Body of pancreas (tissue), 4 donors: ENCODE results near the gene ZNF469. TPM values are rescaled to one million over a fixed set of nuclear protein-coding genes. Genes with fewer than 3 reads are reported as not detected.

Source experiments
- ATAC-seq: fragments of 150-250 bp; one replicate; pipeline ENCODE4 v1.9.1; 2016
- DNase-seq, 4 donors: peaks; one replicate each; pipeline ENCODE4 v3.0.0-alpha.2; 2019
- H3K27ac ChIP-seq, 4 donors: fragments of 200-600 bp; sonication (generic); 1 replicate in 3 of 4; 2 replicates in 1 of 4; pipeline versions ENCODE4 v1.5.1 to v1.6.1; 2016 to 2019; ENCODE audit warnings: mild to moderate bottlenecking in 1 of 4, mixed read lengths in 1 of 4, moderate library complexity in 1 of 4
- H3K27me3 ChIP-seq, 2 donors: fragments of 200-600 bp; sonication (generic); one replicate each; pipeline ENCODE4 v1.6.0; 2016; ENCODE audit warnings: mild to moderate bottlenecking in 1 of 2
- H3K36me3 ChIP-seq, 2 donors: fragments of 200-600 bp; sonication (generic); replicated peaks in 1 of 2; 2 replicates each; pipeline ENCODE4 v1.5.1; 2016; ENCODE audit warnings: low read depth in 2 of 2; ENCODE audit not compliant: insufficient read depth in 1 of 2
- H3K4me1 ChIP-seq: fragments of 200-600 bp; sonication (generic); one replicate; pipeline ENCODE4 v1.6.0; 2016
- H3K4me3 ChIP-seq, 2 donors: fragments of 200-600 bp; sonication (generic); 1 replicate in 1 of 2; 2 replicates in 1 of 2; pipeline ENCODE4 v1.5.1; 2016 to 2019
- H3K9me3 ChIP-seq, 3 donors: fragments of 200-600 bp; sonication (generic); 1 replicate in 2 of 3; 2 replicates in 1 of 3; pipeline ENCODE4 v1.5.1; 2016
- POLR2A ChIP-seq, 3 donors: fragments of 450-650 bp; IDR thresholded peaks; one replicate each; pipeline ENCODE4 v1.6.1; 2016; ENCODE audit warnings: antibody characterized with exemption in 3 of 3, mild to moderate bottlenecking in 2 of 3
- WGBS, 2 donors: methylation state at CpG; one replicate each; pipeline ENCODE4 v1.1.5; 2017; 5-methylcytosine and 5-hydroxymethylcytosine counted together
- intact Hi-C: fragments of 100-400 bp; cut with DNase I; formaldehyde crosslinking; loops from one replicate; pipeline ENCODE4 v1.15.1; 2023
- total RNA-seq, 2 donors: library from RNA; depleted of rRNA; stranded (reverse); fragments of >200 nt; gene quantifications; one replicate each; pipeline ENCODE4 v1.1.0, GENCODE V29; 2016
- TF ChIP-seq, protein P1 (sequence below), 7 experiments: fragments of 450-650 bp in 4 of 7; fragments of 200-600 bp in 3 of 7; sonication (generic) in 3 of 7; IDR thresholded peaks; one replicate each; pipeline ENCODE4 v1.5.1; 2016 to 2019; ENCODE audit warnings: antibody characterized with exemption in 7 of 7

Gene ZNF469
- total RNA-seq, 2 donors from 2014 or later: 0.99 to 1.0 TPM

GRCh38 chr16:88350922-88351321 is 31.8 kb upstream of the ZNF469 start:
- WGBS, 2 donors: 70% methylated on average over 15 of the region's 15 CpGs; no CpG with 5 or more reads in 1 of the 2 donors
- no peaks in the 10 kb centered on the region for H3K36me3 ChIP-seq
- no peaks in the 10 kb centered on the region for H3K27me3 ChIP-seq
- H3K4me1 ChIP-seq: no peaks in the 10 kb centered on the region
- H3K27ac ChIP-seq: no peak overlapping the region
- H3K4me3 ChIP-seq: no peak overlapping the region
- intact Hi-C loops: no loop called here
- DNase-seq (no peak), ATAC-seq (no peak)
- no peaks in the 10 kb centered on the region for H3K9me3 ChIP-seq
- TF ChIP-seq, protein P1, sequence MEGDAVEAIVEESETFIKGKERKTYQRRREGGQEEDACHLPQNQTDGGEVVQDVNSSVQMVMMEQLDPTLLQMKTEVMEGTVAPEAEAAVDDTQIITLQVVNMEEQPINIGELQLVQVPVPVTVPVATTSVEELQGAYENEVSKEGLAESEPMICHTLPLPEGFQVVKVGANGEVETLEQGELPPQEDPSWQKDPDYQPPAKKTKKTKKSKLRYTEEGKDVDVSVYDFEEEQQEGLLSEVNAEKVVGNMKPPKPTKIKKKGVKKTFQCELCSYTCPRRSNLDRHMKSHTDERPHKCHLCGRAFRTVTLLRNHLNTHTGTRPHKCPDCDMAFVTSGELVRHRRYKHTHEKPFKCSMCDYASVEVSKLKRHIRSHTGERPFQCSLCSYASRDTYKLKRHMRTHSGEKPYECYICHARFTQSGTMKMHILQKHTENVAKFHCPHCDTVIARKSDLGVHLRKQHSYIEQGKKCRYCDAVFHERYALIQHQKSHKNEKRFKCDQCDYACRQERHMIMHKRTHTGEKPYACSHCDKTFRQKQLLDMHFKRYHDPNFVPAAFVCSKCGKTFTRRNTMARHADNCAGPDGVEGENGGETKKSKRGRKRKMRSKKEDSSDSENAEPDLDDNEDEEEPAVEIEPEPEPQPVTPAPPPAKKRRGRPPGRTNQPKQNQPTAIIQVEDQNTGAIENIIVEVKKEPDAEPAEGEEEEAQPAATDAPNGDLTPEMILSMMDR (IDR thresholded peaks at IDR 0.05): no peak
- TF ChIP-seq POLR2A (IDR thresholded peaks at IDR 0.05): no peak

GRCh38 chr16:88351491-88352101 is 31.2 kb upstream of the ZNF469 start:
- Histone ChIP-seq H3K27ac (no peak overlapping the region), H3K27me3 (no peaks in the 10 kb centered on the region), H3K9me3 (no peaks in the 10 kb centered on the region), H3K4me3 (no peak overlapping the region), H3K36me3 (no peaks in the 10 kb centered on the region), H3K4me1 (no peaks in the 10 kb centered on the region)
- TF ChIP-seq, protein P1 (IDR thresholded peaks at IDR 0.05): no peak
- no peak for TF ChIP-seq POLR2A (IDR thresholded peaks at IDR 0.05)
- intact Hi-C loops: no loop called here
- ATAC-seq (no peak), DNase-seq (no peak)
- 64 to 77% methylated on average over 25 to 26 of the region's 30 CpGs for WGBS, 2 donors

DNA sequence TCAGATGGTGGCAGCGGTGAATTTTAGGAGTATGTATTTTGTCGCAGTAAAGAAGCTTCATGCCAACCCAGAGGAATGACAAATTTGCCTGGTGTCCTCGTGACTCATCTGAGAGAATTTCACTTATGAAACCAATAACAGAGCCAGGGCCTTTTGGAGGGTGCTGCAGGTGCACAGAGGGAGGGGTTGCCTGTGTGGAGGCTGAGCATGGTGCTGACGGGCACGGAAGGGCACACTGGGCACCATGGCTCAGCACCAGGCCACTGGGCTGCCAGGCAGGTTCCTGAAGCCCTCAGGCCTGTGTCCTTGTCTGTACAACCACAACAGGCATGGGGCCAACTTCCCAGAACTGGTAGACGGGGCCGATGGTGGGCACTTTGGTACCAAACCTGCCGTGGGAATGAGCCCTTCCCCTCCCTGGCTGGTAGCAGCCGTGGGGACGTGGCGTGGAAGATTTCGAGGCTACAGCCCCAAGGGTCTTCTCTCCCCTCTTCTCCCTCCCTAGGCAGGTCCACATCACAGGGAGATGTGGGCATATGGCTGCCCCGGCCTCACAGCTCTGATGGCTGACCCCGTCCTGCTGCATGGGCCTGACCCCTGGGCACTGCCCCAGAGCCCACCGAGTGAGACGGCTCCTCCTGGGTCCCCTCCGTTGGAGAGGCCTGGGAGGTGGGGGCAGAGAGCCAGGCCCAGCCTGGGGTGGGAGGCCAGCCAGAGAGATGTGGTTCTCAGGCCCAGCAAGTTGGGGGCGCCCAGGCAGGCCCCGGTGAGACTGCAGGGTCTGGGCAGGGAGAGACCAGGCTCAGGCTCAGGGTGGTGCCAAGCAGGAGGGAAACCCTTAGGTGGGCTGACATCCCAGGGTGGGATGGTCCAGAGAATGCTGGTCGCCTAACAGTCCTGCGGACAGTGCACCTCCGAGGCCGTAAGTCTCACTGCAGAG is 30.2 kb upstream of the ZNF469 start:
- Histone ChIP-seq H3K4me1 (no peaks in the 10 kb centered on the region), H3K4me3 (no peak overlapping the region), H3K27ac (no peak overlapping the region), H3K27me3 (no peaks in the 10 kb centered on the region), H3K9me3 (no peaks in the 10 kb centered on the region), H3K36me3 (no peaks in the 10 kb centered on the region)
- WGBS, 2 donors: 84 to 86% methylated on average over 5 to 21 of the region's 23 CpGs
- ATAC-seq: no peak
- no peak for DNase-seq
- TF ChIP-seq, protein P1 (IDR thresholded peaks at IDR 0.05): no peak
- no peak for TF ChIP-seq POLR2A (IDR thresholded peaks at IDR 0.05)
- intact Hi-C loops: no loop called here

DNA sequence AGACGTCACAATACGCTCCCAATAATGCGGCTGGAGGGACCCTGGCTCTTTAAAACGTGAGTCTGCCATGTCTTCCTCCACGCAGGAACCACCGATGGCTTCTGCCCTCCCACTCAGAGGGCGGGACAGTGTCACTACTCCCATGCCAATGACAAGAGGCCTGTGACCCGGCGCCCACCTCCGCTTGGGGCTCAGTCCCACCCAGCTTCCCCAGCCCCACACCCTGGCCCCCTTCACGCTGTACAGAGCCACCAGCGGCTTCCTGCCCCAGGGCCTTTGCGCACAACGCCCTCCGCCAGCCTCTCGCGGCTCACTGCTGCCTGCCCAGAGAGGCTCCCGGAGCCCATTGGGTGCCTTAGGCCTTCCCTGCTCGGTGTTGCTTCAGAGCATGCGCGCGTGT is 29.5 kb upstream of the ZNF469 start:
- TF ChIP-seq, protein P1 (IDR thresholded peaks at IDR 0.05): no peak
- no peak for TF ChIP-seq POLR2A (IDR thresholded peaks at IDR 0.05)
- 84 to 89% methylated on average over 22 of the region's 22 CpGs for WGBS, 2 donors
- ATAC-seq: no peak

More for the DNA sequence above, 29.5 kb upstream of the ZNF469 start:
- Histone ChIP-seq H3K36me3 (no peaks in the 10 kb centered on the region), H3K4me3 (no peak overlapping the region), H3K4me1 (no peaks in the 10 kb centered on the region), H3K9me3 (no peaks in the 10 kb centered on the region), H3K27me3 (no peaks in the 10 kb centered on the region), H3K27ac (no peak overlapping the region)
- intact Hi-C loops: no loop called here
- DNase-seq: no peak
